ENCODE measurements around the gene NEURL2. TPM values are rescaled to one million over a fixed set of nuclear protein-coding genes. Genes with fewer than 3 reads are reported as not detected.

The NEURL2 gene
- total and polyA plus RNA-seq, 8 donors = 1.6 to 5.3 (median 2.9) TPM

GRCh38 chr20:45867819-45868176, 23.2 kb downstream of the NEURL2 start:
- FAIRE-seq (no peak), DNase-seq (no peak), ATAC-seq (no peak)
- intact Hi-C loops (cut with DNase I) = no loop called here
- Histone ChIP-seq H3K4me1 (no peaks in the 10 kb centered on the region), H3K9me3 (no peaks in the 10 kb centered on the region), H3K4me3 (no peak overlapping the region), H3K36me3 (no peaks in the 10 kb centered on the region), H3K27me3 (no peaks in the 10 kb centered on the region), H3K27ac (no peak overlapping the region)
- TF ChIP-seq, protein P1, sequence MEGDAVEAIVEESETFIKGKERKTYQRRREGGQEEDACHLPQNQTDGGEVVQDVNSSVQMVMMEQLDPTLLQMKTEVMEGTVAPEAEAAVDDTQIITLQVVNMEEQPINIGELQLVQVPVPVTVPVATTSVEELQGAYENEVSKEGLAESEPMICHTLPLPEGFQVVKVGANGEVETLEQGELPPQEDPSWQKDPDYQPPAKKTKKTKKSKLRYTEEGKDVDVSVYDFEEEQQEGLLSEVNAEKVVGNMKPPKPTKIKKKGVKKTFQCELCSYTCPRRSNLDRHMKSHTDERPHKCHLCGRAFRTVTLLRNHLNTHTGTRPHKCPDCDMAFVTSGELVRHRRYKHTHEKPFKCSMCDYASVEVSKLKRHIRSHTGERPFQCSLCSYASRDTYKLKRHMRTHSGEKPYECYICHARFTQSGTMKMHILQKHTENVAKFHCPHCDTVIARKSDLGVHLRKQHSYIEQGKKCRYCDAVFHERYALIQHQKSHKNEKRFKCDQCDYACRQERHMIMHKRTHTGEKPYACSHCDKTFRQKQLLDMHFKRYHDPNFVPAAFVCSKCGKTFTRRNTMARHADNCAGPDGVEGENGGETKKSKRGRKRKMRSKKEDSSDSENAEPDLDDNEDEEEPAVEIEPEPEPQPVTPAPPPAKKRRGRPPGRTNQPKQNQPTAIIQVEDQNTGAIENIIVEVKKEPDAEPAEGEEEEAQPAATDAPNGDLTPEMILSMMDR (IDR thresholded peaks at IDR 0.05) = no peak

DNA sequence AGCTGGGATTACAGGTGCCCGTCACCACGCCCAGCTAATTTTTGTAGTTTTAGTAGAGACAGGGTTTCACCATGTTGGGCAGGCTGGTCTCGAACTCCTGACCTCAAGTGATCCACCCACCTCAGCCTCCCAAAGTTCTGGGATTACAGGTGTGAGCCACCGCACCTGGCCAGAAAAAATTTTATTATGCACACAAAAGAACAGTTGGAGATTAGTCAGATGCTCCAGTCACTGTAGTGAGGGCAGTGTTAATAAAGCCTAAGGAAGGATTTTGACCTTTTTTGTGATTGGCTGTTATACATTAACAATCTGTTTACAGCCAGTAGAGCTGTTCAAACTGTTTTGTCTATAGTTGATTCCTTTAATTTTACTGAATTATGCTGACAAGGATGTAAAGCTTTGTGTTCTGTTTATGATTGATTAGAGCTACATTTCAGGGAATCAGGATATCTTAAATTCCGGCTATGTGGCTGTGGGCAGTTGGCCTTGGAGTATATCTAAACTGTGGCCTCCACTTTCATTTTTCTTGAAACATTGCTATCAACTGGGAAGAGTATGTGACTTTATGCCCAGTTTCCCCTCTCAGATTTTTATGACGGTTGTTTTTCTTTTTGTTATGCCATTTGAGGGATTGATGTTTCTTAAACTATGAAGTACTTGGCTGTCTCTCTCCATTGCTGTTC, 23.7 kb downstream of the NEURL2 start:
- peak in 1 of 4 donors; percentile 48 for ATAC-seq
- Histone ChIP-seq H3K9me3 (no peaks in the 10 kb centered on the region), H3K27ac (no peak overlapping the region), H3K27me3 (no peaks in the 10 kb centered on the region), H3K4me1 (no peaks in the 10 kb centered on the region), H3K36me3 (no peaks in the 10 kb centered on the region), H3K4me3 (no peak overlapping the region)
- no peak for DNase-seq
- FAIRE-seq = no peak
- 63% methylated on average over 6 of the region's 6 CpGs for WGBS, 2 donors
- TF ChIP-seq, protein P1 (IDR thresholded peaks at IDR 0.05) = no peak
- intact Hi-C loops (cut with DNase I) = no loop called here

DNA sequence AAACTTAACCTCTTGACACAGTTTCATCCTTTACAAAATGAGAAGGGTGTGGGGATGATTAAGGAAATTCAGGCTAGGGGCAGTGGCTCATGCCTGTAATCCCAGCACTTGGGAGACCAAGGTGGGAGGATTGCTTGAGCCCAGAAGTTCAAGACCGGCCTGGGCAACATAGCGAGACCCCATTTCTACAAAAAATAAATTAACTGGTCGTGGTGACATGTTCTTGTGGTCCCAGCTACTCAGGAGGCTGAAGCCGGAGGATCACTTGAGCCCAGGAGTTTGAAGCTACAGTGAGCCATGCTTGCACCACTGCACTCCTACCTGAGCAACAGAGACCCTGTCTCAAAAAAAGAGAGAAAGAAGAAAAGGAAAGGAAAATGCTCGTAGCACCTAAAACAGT, 24.6 kb downstream of the NEURL2 start:
- intact Hi-C loops (cut with DNase I) = no loop called here
- Histone ChIP-seq H3K27me3 (no peaks in the 10 kb centered on the region), H3K4me1 (no peaks in the 10 kb centered on the region), H3K27ac (no peak overlapping the region), H3K36me3 (no peaks in the 10 kb centered on the region), H3K9me3 (no peaks in the 10 kb centered on the region), H3K4me3 (no peak overlapping the region)
- DNase-seq (no peak), ATAC-seq (no peak), FAIRE-seq (no peak)
- 95% methylated on average over 5 of the region's 5 CpGs for WGBS, 2 donors
- TF ChIP-seq, protein P1 (IDR thresholded peaks at IDR 0.05) = no peak

DNA sequence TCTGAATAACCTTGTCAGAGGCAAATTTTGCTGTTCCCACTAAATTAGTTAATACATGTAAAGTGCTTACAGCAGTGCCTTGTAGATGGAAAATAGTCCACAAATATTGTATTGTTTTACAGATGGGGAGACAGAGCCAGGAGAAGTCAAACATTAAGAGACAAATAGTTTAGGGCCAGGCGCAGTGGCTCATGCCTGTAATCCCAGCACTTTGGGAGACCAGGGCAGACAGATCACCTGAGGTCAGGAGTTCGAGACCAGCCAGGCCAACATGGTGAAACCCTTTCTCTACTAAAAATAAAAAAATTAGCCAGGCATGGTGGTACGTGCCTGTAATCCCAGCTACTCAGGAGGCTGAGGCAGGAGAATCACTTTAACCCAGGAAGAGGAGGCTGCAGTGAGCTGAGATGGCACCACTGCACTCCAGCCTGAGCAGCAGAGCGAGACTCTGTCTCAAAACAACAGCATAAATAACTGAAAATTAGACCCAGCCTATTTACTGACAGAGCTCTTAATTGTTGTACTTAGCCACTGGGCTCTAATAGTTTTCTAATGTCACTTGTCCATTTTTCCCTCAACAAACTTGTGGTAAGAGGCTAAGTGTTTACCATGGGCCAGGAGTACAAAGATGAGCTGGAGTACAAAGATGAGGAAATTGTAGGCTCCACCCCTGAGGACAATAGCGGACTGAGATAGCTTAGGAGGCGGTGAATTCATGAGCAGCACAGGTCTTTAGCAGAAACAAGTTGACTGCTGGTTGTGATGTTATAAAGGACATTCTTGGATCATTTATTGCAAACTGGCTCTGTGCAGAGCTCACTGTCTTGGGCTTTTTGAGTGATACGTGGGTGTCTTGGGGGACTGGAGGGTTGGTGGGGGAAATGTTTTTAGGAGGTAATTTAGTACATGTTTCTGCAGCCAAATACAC, 27.2 kb downstream of the NEURL2 start:
- no peak for ATAC-seq
- intact Hi-C loops (cut with DNase I) = no loop called here
- WGBS, 2 donors = 84 to 90% methylated on average over 7 of the region's 7 CpGs

More for the DNA sequence above, 27.2 kb downstream of the NEURL2 start:
- FAIRE-seq (no peak), DNase-seq (no peak)
- Histone ChIP-seq H3K27me3 (no peaks in the 10 kb centered on the region), H3K27ac (no peak overlapping the region), H3K4me3 (no peak overlapping the region), H3K36me3 (no peaks in the 10 kb centered on the region), H3K9me3 (no peaks in the 10 kb centered on the region), H3K4me1 (no peaks in the 10 kb centered on the region)
- TF ChIP-seq, protein P1 (IDR thresholded peaks at IDR 0.05) = no peak

Data from pancreas (tissue), 10 donors.